Spleen (tissue), 7 donors: Measurements from ENCODE around the gene GLS.
A peak's percentile ranks its signal among the peaks of the same experiment; 100 is the strongest.

ENCODE experiments used
- POLR2A ChIP-seq, 3 donors: fragments of 450-650 bp; IDR thresholded peaks; one replicate each; pipeline ENCODE4 v1.5.1; 2017; ENCODE audit warnings: antibody characterized with exemption in 3 of 3, mild to moderate bottlenecking in 1 of 3
- TF ChIP-seq, protein P1 (sequence below), 11 experiments: fragments of 200-600 bp in 7 of 11; fragments of 450-650 bp in 4 of 11; sonication (generic) in 4 of 11; IDR thresholded peaks in 8 of 11; conservative IDR thresholded peaks in 3 of 11; 1 replicate in 7 of 11; 2 replicates in 4 of 11; pipeline versions ENCODE4 v1.4.0 to v1.8.0; 2016 to 2021; ENCODE audit warnings: antibody characterized with exemption in 11 of 11, inconsistent platforms in 4 of 11, mild to moderate bottlenecking in 1 of 11
- donor health status: DM: no; HTN: no; CAD: no; lungs with moderate emphysema.
- donor health status: DM: no; HTN: no; CAD: no.
- donor health status: DM: no; HTN: no; CAD: no.

DNA sequence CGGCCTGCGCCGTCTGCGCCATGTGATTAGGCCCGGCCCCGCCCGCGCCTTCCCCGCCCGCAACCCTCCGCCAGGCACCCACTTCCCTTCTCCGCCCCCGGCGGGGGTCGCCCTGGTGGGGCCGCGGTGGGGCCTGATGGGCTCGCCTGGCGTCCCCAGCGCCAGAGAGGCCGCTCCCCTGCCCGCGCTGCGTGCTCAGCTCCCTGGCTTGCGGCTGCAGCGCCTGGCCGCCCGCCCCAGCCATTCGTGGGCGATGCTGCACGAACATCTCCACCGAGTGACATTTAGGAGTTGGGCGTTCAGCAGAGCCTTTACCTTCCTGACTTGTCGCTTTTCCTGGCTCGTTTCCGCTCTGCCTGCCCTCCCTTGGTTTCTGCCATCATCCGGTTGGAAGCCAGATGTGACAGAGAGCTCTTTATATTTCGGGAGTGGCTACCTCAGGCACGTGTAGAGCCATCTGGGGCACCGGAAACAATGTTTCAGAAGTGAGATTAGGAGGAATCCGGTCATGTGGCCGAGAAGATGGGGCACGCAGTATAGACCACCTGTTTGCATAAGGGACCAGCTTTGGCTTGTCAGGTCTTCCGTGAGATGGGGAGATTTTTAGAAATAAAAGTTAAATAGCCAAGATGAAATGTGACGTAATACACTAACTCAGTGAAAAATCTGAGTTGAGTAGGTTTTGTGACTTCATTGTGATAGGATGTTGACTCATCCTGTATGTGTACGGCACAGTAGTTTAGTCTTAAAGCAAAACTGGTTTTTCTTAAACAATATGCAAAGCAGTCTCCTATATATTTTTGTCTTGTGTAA, 1.2 kb downstream of the GLS start:
- TF ChIP-seq POLR2A (IDR thresholded peaks at IDR 0.05): peak in 1 of 3 donors; percentile 54
- TF ChIP-seq, protein P1, sequence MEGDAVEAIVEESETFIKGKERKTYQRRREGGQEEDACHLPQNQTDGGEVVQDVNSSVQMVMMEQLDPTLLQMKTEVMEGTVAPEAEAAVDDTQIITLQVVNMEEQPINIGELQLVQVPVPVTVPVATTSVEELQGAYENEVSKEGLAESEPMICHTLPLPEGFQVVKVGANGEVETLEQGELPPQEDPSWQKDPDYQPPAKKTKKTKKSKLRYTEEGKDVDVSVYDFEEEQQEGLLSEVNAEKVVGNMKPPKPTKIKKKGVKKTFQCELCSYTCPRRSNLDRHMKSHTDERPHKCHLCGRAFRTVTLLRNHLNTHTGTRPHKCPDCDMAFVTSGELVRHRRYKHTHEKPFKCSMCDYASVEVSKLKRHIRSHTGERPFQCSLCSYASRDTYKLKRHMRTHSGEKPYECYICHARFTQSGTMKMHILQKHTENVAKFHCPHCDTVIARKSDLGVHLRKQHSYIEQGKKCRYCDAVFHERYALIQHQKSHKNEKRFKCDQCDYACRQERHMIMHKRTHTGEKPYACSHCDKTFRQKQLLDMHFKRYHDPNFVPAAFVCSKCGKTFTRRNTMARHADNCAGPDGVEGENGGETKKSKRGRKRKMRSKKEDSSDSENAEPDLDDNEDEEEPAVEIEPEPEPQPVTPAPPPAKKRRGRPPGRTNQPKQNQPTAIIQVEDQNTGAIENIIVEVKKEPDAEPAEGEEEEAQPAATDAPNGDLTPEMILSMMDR (IDR thresholded peaks at IDR 0.05 in 8 of 11, conservative IDR thresholded peaks at IDR 0.05 in 3 of 11): no peak
